ENCODE results near the gene DYTN.
"Not testable (repeated sequence)": the region's sequence is repeated elsewhere in the genome, so short reads cannot be mapped to it uniquely, and the experiment has no call there.

DYTN gene, protein sequence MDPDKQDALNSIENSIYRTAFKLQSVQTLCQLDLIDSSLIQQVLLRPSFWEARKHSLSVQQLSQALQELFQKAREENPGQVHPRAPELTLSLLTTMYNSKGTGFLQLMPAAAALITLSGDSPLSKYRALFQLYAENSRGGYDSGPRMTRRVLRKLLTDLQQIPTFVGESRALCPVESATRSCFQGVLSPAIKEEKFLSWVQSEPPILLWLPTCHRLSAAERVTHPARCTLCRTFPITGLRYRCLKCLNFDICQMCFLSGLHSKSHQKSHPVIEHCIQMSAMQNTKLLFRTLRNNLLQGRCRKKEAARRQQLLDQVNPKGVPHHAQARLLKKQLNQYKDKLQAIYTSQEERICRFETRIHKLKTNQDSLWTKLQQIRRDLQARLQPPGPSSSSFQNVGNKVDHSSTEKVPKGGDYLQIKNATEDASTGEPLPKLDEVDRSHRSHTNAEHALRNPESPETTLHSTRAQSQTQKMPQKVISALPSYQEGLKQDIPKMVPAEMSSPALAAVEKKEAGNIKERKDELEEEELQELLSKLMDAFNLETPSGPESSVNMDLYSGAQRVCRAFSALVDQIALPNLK

DNA sequence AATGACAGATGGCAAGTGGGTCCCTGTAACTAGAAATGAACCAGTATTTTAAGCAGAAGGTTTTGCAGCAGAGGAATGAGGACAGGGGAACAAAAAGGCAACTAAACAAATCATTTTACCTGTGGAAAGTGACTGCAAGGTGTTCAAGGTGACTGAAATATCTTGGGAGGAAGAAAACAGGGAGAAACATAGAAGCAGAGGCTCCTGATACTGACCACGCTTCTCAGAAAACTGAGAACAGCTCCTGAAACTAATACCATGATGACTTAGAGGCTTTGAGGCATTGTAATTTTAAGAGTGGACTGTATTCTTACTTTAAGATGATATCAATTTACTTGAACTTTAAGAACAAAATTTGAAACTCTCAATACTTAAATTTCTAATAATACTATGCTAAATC is at the start of gene DYTN:
Gene DYTN, minus strand, starts transcription at position 101 of the 400 bp plus-strand sequence. CDS start 117 bp downstream, outside the sequence.
- no peak for DNase-seq

DNA sequence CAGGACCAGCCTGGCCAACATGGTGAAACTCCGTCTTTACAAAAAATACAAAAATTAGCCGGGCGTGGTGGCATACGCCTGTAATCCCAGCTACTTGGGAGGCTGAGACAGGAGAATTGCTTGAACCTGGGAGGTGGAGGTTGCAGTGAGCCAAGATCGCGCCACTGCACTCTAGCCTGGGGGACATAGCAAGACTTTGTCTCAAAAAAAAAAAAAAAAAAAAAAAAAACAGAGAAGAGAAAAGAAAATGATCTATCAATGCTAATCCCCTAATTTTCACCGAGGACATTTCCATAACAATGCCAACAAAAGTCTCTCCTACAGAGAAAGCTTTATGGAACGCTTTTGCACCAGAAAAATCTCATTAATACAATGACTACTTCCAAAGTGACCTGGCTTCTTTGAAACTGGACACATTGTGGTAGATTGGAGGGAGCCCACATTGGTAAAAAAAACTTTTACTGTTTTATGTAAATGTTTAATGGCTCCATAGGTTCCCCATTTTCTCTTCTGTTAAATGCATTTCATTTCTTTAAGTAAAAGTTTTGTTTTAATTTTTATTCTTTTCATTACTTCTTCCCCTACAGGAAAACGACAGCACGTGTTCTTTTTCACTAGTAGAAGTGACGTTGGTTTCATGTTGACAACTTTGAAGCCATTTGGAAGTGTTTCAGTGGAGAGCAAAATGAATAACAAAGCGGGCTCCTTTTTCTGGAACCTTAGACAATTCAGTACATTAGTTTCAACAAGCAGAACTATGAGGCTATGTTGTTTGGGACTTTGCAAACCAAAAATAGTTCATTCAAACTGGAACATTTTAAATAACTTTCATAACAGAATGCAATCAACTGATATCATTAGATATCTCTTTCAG is 48.1 kb upstream of the DYTN start:
- no peak for DNase-seq

DNA sequence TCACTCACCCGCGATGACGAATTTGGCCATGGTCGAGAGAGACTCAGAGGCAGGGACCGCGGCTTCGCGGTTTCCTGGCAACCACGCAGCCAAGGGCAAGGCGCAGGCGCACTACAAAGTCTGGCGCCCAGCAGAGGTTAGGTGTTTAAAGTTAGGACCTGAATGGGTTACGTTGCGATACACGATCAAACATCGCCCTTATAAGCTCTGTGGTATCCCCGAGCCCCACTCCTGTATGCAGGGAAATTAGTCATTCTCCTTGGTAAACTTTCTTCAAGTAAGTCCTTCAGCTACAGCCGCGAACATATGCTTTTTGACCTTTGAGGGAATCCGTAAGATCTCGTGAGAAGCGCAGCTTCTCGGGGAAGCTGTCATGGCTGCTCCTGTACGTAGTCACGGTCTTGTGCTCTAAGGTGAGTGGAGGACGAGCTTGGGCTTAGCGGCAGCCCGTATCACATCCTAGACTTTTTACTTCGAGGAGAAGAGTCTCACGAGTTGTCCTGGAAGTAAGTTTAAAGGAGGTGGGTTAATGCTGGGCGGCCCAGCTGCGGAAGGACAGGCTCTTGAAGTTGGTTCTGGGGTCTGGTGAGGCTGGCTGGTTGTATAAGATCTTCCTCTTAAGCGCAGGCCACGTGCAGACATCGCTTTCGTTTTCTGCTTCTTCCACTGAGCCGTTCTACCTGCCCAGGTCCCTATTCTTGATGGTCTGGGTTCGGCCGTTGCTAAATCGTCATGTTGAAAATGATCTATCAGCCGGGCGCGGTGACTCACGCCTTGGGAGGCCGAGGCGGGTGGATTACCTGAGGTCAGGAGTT is 47.3 kb upstream of the DYTN start, which contains the start of the genes FASTKD2 and MDH1B:
Gene FASTKD2, plus strand, starts transcription at position 365 of the 815 bp plus-strand sequence. CDS start 1,088 bp downstream, outside the sequence.
Gene MDH1B, minus strand, starts transcription at position 87 of the 815 bp plus-strand sequence. Its CDS starts 57 bp downstream, at position 30.
- DNase-seq, result peak; percentile 88 to 94

DNA sequence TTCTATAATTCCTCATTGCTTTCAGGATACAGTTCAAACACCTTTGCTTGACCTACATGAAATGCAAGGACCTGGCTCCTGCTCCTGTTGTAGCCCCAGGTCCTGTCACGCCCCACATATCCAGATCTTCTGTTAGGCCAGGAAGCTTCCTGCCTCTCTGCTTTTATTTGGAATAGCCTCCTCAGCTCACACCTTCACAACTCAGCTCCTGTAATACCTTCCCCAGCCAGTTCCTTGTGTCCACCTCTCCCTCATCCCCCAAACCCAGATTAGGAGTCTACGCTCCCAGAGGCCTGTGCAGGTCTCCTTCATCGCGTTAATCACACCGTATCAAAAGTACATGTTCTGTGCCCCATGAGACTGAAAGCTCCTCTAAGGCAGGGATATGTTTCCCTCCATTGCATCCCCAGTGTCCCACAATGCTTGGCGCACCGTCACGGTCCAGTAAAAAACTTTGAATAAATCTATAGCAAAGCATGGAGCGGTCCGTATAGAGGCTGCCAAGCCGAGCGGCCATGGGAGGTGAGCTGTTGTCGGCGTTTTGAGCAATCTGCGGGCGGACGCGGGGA is 46.6 kb upstream of the DYTN start:
- no peak for DNase-seq

DNA sequence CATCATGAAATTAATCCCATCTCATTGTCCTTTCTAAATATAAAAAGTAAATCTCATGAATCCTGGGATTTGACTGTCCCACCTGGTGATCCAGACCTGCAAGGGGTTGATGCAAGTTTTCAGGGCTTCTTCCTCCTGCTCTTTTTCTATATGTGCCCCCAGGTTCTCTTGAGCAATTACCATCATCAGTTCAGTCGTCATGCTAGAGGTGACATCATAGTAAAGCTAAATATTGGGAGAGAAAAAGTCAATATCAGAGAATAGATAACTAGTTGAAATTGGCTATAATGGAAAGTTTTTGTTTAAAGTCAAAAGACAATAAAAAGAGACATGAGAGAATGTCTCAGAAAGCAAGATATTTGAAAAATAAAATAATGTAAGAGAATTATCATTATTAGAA is 38.6 kb upstream of the DYTN start:
- no peak for DNase-seq

DNA sequence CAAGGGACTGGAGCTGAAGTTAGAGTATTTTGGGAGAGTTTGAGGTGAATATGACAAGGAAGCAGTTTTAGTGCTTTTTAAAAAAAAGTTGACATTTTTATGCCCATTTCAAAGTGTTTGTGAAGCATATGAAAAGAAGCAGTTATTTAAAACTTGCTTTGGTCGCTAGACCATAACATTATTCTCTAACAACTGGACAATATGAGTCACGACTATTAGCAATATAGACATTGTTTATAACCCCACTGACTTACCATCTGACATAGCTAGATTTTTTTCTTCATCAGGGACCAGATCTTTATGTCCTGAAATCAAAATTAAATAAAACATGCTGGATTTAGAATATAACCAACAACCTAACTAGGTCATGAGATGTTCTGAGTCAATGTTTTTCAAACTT is 22.6 kb upstream of the DYTN start:
- no peak for DNase-seq

DNA sequence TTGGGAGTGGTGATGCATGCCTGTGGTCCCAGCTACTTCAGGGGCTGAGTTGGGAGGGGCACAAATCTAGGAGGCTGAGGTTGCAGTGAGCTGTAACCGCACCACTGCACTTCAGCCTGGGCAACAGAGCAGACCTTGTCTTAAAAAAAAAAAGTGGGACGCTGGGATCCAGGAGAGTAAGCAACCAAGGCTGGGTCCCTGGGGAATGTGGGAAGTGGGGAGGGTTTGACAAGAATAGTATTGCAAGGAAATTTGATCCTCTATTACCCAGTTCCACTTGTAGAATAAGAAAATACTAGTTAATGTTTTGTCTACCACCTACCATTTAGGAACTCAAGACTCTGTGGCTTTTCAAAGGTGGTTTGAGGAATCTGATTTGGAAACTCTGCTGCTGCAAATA is 21.1 kb upstream of the DYTN start:
- no peak for DNase-seq

DNA sequence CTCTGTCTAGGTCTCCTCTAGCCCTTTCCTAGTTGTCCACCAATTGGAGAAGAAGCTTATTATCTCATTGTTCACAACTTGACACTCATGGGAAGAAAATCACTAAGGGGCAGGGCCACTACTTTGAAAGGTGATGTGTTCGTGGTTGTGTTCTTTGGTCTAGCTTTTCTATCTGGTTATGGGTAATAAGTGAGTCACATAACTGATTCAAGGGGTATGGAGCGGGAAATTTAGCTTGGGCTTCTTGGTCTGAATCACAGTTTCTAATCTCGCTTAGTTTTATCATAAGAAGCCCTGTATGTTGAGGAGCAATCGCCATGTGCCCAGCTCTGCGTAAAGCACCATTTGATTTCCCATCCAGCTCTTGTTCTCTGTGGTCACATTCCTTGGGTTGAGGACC is 18.7 kb upstream of the DYTN start:
- DNase-seq, result no peak

DNA sequence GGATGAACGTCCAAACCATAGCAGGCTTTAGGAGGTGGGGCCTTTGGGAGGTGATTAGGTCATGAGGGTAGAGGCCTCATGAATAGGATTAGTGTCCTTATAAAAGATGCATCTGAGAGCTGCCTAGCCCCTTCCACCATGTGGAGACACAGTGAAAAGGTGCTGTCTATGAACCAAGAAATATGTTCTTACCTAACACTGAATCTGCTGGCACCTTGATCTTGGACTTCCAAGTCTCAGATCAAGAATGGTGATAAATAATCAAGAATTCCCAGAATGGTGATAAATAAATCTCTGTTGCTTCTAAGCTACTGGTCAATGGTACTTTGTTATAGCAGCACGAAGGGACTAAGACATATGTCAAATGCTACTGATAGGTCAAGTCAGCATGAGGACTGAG is 15.1 kb upstream of the DYTN start:
- DNase-seq, result no peak

DNA sequence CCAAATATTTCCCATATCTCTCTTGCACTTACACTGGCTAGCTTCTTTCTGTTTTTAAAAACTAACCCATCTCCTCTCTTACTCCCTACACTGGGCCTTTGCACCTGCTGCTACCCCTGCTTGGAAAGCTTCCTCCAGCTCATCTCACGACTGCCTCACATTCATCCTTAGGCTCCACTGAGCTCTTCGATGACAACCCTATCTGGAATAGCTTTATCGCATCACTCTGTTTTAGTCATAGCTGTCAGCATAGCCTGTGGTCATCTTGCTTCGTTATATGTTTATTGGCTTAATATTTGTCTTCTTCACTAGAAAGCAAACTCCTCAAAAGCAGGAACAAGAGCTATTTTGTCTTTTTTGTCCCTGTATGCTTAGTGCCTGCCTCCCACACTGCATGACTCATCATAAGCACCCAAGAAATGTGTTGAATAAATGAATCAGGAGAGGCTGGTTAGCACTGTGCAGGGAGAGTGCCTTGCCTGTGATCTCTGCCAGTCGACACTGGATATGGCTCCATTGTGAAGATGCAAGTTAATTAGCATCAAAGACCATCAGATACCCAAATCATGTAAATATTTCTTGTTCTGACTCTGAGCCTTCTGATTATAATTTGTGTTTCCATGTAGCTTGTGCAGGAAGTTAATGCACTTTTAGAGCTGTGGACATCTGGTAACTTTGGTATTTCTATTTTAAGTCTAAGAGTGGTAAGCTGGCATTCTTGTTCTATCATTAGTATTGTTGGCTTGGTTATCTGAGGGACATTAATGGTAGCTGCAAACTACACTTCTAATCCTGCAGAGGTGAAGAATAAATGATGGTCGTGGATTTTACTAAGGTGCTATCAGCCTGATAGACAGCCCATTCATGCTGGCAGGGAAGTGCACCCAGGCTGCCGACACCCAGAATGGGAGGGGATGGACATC is 10.3 kb upstream of the DYTN start:
- no peak for DNase-seq

DNA sequence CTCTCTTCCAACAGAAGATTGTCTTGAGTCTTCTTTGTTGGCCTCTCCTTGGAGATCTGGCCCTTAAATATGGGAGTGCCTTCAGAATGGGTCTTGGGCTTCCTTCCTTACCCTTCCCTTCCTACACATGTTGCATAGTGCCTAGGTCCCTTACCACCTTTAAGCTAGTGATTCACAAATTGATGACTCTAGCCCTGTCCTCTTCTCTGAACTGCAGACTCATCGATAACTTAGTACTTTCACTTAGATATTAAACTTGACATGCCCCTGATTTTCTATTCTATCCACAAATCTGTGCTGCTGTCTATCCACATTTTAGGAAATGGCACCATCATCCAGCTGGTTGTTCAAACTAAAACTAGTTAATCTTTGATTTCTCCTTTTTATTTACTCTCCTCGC is 9.1 kb upstream of the DYTN start:
- no peak for DNase-seq

DNA sequence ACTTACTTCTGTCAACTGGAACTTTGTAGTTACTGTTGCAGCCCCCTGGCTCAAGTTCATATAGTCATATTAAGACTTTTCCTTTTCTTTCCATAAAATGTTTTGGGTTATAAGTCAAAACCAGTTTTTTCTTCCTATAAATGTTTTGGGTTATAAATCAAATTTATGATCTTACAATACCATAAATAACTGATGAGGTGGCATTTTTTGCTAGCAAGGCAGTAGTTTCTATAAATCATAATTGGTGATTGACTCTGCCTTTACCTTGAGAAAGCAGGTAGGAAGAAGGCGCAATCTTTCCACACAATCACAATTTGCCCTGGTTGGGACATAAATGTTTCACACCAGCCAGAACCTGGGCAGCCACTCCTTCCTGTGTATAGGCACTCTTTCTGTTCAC is 5.1 kb upstream of the DYTN start:
- no peak for DNase-seq

DNA sequence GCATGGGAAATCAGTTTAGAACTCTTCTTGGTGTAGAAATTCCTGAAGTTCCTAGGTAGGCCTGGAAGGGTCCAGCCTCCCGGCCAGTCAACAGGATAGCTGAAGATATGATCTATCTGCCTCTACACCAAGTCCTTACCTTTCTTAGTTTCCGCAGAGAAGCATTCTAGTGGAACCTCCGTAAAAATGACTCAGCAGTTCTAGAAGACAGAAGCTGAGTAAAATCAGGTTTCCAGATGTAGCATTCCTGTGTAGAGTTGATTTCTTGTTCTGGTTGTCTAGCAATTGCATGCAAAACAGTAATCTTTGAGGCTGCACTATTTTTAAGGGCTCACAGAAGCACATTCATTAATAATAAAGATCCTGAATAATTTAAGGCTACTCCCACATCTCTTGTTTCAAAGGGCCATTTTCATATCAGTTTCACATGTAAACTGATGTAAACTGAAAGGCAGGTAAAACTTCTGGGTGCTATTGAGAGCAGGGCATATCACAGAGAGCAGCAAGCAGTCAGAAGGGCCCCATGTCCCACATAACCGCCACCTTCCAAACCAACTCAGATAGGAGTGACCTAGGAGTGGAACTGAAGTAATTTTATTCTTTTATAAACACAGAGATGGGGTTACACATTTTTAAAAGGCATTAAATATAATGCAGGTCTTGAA is 3.2 kb upstream of the DYTN start:
- no peak for DNase-seq

DNA sequence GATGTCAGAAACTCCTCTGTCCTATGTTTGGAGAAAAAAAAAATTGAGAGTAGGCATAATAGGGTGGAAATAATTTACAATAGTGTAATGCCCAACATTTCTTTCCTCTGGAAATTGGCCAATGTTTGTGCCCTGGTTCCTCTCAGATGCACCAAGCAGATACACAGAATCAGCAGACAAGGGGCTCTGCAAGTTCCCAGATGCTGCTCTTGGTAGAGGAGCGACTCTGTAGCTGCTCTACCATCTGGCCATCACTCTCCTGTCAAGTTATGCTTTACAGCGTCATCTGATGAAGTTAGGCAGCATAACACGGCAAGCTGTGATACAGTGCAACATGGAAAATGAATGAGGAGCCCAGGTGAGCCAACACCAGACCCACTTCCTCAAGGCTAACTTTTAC is 1.6 kb downstream of the DYTN start:
- DNase-seq, result no peak

DNA sequence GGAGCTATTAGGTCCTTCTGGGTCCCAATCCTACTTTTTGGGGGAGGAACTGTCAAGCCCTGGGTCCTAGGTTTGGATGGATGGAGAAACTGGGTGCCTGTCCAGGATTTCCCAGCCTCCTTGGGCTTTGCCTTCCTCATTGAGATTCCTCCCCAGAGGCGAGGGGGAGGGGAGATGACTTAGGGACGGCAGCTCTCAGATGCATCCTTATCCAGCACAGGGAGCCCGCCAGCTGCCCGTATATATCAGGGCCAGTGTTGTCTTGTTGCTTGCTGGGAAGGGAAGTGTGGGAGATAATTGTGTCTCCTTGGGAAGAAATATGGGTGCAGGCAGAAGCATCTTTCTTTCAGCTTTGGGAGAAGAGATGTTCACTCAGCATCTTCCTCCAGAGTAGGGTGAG is 3.0 kb downstream of the DYTN start:
- DNase-seq, result not testable (repeated sequence)

DNA sequence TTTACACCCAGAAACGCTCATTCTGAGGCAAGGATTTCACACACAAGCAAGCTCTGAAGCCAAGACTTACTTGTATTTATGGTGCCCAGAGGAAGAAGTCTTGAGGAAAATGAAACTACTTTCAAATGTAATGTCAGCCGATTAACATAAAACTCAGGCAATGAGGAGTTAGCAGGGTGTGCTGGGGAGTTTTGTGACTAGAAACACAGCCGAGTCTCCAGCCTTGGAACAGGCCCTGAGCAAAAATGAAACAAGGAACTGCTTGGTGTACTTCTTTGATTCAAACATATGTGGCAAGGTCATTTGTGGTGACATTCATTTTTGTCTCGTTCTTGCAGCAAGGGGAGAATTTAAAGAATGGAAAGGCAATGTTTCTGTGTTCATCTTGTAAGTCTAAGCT is 4.5 kb downstream of the DYTN start:
- peak; percentile 5 to 7 for DNase-seq

DNA sequence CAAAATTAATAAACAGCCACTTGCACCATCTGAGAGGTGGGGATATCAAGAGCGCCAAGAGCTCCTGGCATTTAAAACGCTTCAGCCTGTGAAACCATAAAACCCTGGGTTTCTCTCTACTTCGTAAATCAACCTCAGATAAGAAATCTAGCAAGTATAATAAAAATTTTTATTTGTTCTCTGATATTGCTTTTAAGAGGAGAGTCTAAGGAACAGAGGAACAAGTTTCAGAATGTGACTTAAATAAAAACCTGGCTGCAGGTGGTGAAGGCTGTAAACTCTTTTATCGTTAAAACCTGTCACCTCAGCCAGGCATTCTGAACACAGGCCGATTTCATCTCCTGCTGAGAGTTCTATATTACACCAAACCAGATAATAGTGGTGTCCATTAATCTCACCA is 9.9 kb downstream of the DYTN start:
- DNase-seq, result no peak

DNA sequence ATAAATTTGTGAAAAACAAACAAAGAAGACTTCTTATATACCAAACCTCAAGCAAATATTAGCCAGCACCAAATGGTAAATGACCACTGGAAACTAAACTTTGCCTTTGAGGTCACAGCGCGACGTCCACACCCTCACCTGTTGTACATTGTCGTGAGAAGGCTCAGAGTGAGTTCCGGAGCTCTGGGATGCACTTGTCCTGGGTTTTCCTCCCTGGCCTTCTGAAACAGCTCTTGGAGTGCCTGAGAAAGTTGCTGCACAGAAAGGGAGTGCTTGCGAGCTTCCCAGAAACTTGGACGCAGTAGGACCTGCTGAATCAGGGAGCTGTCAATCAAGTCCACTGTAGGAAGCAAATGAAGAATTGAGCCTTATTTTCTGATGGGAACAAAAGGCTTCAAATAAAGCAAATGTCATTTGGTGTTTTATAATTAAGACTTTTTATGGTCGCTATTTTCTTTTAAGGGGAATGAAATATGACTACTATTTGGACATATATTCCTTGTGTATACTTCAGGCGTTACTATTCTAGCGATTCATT is 11.0 kb downstream of the DYTN start:
- DNase-seq, result no peak

DNA sequence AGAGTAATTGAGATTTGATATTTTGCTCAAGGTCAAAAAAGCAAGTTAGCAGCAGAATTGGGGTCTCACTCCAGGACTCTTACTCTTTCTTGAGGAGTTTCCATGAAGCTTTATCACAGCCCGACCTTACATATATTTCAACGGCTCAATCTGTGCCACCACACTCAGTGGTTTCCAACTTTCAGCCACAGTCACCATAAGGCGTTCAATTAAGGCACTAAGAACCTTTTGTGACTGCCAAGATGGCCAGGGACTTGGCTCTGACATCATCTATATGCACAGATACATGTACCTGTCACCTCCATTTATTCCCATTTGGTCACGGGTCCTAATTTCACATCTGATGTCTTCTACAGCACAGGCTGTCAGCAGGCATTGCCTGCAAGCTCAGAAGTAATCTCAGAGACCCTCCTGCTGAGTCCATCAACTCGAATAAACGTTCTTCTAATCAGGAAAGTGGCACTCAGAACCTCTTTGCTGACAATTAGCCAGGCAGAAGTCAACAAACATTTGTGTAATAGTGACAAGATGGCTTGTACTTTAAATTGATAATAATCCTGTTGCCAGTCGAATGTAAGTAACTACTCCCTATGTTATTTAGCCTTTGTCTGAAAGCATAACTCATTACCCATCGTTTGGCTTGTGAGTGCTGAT is 16.1 kb downstream of the DYTN start:
- DNase-seq, result no peak

DNA sequence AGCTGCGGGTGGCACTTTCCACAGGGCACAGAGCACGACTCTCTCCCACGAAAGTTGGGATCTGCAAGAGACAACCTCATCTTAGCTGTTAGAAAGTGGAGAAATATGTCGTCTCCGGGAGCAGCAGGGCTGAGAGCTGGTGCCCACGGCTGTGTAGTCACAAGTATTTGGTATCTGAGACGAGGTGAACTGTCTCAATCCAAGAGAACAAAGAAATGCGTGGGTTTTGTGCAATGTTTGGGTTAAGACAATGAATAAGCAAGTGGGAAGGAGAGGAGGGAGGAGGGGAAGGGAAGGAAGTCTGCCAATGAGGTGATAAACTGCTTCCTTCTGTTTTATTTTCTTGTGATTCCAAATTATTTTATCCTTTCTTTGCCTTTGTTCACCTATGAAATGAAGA is 18.0 kb downstream of the DYTN start:
- peak; percentile 48 to 60 for DNase-seq
